Stimulated activated CD8-positive, alpha-beta memory T cell treated with anti-CD3 and anti-CD28 coated beads, Interleukin-15, amount 100 ng/mL, for 24 hours (primary cell): ENCODE results near the gene ABHD14A.

Experiments used
- DNase-seq: peaks from one replicate; pipeline ENCODE4 v3.0.0-alpha.2; 2020; ENCODE audit warnings: low read depth

Gene ABHD14A

GRCh38 chr3:52020796-52021195, 45.9 kb downstream of the ABHD14A start:
- DNase-seq = no peak

- no peak for DNase-seq
Measured at GRCh38 chr3:52021489-52022268, 46.8 kb downstream of the ABHD14A start.

DNA sequence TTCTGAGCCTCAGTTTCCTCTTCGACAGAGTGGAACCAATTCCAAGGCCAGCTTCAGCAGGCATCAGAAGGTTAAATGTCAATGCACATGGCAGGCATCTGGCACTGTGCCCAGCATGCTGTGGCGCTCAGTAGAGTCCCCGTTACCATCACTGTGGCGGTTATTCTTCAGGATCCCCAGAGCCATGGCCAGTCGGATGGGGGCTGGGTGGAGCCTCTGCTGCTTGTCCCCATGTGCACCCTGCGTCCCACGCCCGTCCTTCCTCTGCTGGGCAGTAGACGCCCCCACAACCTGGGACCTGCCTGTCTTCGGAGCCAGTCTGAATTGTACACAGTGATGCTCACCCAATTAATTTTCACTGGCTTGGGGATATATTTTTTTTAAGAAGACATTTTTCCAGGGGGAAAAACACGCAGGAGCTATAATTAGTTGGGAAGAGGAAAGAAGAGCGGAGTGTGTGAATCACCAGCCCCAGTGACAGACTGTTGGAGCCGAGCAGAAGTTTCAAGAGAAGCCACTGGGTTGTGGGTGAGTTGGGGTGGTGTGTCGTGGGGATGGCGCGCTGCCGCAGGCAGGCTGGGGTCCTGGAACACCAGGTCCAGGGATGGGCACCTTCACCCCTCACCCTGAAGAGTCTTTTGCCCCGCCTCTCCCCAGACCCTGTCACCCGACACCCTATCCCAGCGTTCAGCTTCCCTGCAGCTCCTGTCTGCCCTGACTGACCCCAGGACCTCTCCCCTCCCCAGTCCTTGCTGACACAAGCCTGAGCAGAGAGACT, 47.6 kb downstream of the ABHD14A start:
- DNase-seq = no peak

DNA sequence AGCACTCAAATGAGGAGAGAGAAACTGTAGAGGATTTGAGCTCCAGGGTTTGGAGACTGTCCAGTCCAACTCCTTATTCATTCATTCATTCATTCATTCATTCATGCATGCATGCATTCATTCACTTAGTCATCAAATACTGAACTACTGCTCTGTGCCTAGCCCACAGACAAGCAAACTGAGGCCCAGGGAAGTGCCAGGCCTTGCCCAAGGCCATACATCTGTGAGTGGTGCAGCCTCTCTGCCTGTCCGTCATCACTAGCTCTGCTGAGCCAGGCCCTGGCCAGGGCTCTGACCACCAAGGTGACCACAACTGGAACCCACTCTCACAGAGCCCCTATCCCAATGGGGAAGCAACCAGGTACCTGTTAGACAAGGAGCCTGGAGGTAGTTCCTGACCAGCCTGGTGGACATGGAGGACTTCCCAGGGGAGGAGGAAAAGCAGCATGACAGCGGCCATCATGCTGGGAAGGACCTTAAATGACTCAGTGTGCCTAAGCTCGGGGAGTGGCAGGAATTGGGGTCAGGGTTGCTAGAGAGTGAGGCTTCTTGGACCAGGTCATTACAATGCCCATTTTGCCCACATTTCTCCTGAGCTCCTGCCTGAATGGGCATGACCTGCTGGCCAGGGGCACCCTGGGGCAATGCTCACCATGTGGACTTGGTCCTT, 48.4 kb downstream of the ABHD14A start:
- DNase-seq = no peak

DNA sequence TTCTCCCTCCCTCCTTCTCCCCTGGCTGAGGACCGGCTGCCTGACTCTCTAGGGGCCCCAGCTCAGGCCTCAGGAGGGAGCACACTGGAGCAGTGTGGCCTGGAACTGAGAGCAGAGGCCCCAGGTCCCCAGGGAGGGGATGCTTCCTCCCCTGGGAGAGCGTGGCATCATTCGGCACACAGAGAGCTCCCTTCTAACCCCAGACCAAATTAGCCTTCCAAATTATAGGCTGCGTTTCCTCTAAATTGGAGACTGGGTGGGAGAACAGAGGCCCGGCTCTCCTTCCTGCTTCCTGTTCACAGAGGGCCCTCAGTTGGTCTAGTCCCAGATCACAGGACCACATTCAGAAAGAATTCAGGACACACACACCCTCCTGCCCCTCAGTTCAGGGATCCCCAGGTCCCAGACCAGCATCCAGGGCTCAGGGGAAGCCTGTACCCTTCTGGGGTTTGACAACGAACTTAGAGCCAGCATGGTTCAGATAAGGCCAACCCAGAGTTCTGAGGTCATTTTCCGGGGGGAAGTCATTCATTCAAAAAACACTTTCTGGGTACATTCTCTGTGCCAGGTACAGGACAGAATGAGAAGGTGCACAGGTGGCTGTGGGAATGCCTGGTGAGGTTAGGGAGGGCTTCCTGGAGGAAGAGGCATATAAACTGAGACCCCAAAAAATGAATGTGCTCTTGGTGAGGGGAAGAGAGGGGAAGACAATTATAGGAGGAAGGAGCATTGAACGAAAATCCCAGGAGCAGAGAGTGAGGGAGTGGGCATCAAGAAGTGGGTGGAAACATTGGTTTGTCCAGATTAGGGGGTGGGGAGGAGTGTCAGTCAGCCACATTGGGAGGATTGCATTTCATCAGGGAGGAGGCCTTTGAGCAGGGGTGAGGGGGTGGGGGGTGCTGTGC, 49.2 kb downstream of the ABHD14A start:
- no peak for DNase-seq

GRCh38 chr3:52024765-52025452, 50.0 kb downstream of the ABHD14A start:
- no peak for DNase-seq

- DNase-seq = no peak
Measured at GRCh38 chr3:52025453-52025852, 50.6 kb downstream of the ABHD14A start.

DNA sequence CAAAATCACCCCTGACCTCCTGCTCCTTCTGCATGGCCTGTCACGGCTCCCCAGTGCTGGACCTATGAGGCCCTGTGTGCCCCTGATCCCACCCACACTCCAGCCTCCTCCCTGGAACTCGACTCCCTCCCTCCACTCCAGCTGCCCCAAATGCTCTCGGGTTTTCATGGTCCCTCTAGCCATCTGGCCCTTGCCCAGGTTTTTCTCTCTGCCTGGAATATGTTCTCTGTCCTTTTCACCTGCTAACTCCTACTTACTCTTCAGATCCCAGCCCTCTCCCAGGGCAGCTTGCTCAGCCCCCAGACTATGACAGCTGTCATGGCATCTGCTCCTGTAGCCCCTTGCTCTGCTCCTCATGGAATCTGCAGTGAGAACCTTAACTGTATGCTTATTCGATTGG, 51.2 kb downstream of the ABHD14A start:
- DNase-seq = no peak

- DNase-seq = no peak
Measured at GRCh38 chr3:52028572-52028971, 53.7 kb downstream of the ABHD14A start.

DNA sequence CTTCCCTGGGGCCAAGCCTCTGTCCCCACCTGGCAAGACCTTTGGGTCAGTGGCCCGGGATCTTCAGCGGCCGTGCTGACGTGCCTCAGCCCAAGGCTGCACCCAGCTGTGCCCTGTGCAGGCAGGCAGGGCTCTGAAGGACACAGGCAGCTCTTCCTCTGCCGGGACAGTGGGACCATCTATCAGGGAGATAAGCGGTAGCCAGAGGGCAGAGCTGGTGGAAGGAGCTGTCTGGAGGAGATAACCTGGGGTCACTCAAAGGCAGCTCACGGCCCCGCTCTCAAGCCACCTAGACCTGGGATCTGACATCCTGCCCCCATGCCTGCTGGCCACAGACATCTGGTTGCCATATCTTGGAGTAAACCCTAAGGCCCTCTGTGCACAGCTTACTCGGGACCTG, 54.2 kb downstream of the ABHD14A start:
- DNase-seq = no peak

DNA sequence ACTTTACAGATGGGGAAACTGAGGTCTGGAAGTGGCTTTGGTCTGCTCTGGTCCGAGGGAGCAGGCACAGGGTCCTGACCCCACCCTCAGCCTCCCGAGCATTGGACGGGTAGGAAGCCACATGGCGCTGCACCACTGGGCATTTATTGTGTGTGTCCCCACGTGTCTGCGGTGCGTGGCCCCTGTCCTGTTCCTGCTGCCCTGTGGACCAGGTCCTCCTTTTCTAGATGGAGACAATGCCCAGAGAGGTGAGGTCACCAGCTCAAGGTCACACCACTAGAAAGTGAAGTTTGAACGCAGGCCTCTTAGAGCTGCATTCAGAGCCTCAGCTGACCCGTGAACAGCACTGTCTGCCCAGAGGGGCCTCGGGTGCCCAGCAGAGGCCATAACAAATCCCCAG, 54.7 kb downstream of the ABHD14A start:
- DNase-seq = no peak
